Measurements from ENCODE around the gene ASCC1. TPM values are rescaled to one million over a fixed set of nuclear protein-coding genes. Genes with fewer than 3 reads are reported as not detected.
A peak's percentile ranks its signal among the peaks of the same experiment; 100 is the strongest.
"Not testable (repeated sequence)": the region's sequence is repeated elsewhere in the genome, so short reads cannot be mapped to it uniquely, and the experiment has no call there.

The ASCC1 gene
- total RNA-seq, 1 donor from 2014 or later = 21.4 TPM

GRCh38 chr10:72221278-72221677 lies 5.2 kb upstream of the ASCC1 start:
- Histone ChIP-seq H3K9ac (ENCODE audit: low read depth in 1 of 3, low read length in 3 of 3) (no peak overlapping the region), H3K9me3 (ENCODE audit: control insufficient read depth in 3 of 3, low read length in 3 of 3) (no peaks in the 10 kb centered on the region), H3K4me3 (ENCODE audit: low read length in 3 of 3) (no peak overlapping the region), H3K4me1 (ENCODE audit: control insufficient read depth in 3 of 3, insufficient read depth in 3 of 3, low read length in 3 of 3) (peaks cover 31 to 45% (median 33%) of the 10 kb centered on the region in 3 donors), H3K36me3 (ENCODE audit: control insufficient read depth in 3 of 3, insufficient read depth in 3 of 3, low read length in 3 of 3) (peaks cover 2 to 10% (median 6%) of the 10 kb centered on the region in 3 donors), H3K27me3 (ENCODE audit: control insufficient read depth in 3 of 3, insufficient read depth in 3 of 3, low read length in 3 of 3) (no peaks in the 10 kb centered on the region), H3K27ac (ENCODE audit: low read depth, low read length) (peak overlapping the region; percentile 30)

GRCh38 chr10:72220637-72221036 lies 4.6 kb upstream of the ASCC1 start:
- Histone ChIP-seq H3K4me3 (ENCODE audit: low read length in 3 of 3) (no peak overlapping the region), H3K27ac (ENCODE audit: low read depth, low read length) (peak overlapping the region; percentile 30), H3K4me1 (ENCODE audit: control insufficient read depth in 3 of 3, insufficient read depth in 3 of 3, low read length in 3 of 3) (peaks cover 31 to 45% (median 33%) of the 10 kb centered on the region in 3 donors), H3K36me3 (ENCODE audit: control insufficient read depth in 3 of 3, insufficient read depth in 3 of 3, low read length in 3 of 3) (peaks cover 2 to 10% (median 6%) of the 10 kb centered on the region in 3 donors), H3K27me3 (ENCODE audit: control insufficient read depth in 3 of 3, insufficient read depth in 3 of 3, low read length in 3 of 3) (no peaks in the 10 kb centered on the region), H3K9ac (ENCODE audit: low read depth in 1 of 3, low read length in 3 of 3) (no peak overlapping the region), H3K9me3 (ENCODE audit: control insufficient read depth in 3 of 3, low read length in 3 of 3) (no peaks in the 10 kb centered on the region)

GRCh38 chr10:72219235-72219814 lies 3.2 kb upstream of the ASCC1 start:
- H3K9ac ChIP-seq (ENCODE audit: low read depth in 1 of 3, low read length in 3 of 3) = peak overlapping the region; percentile 1 to 66 (median 23)

GRCh38 chr10:72218726-72219125 lies 2.6 kb upstream of the ASCC1 start:
- H3K4me1 ChIP-seq (ENCODE audit: control insufficient read depth in 3 of 3, insufficient read depth in 3 of 3, low read length in 3 of 3) = peaks cover 35 to 43% (median 42%) of the 10 kb centered on the region in 3 donors
- H3K36me3 ChIP-seq (ENCODE audit: control insufficient read depth in 3 of 3, insufficient read depth in 3 of 3, low read length in 3 of 3) = peaks cover 0 to 3% (median 3%) of the 10 kb centered on the region in 3 donors
- H3K27me3 ChIP-seq (ENCODE audit: control insufficient read depth in 3 of 3, insufficient read depth in 3 of 3, low read length in 3 of 3) = no peaks in the 10 kb centered on the region
- H3K9ac ChIP-seq (ENCODE audit: low read depth in 1 of 3, low read length in 3 of 3) = peak overlapping the region; percentile 1 to 66 (median 23)
- peak overlapping the region in 1 of 3 donors; percentile 55 for H3K4me3 ChIP-seq (ENCODE audit: low read length in 3 of 3)
- H3K9me3 ChIP-seq (ENCODE audit: control insufficient read depth in 3 of 3, low read length in 3 of 3) = no peaks in the 10 kb centered on the region
- peak overlapping the region; percentile 42 for H3K27ac ChIP-seq (ENCODE audit: low read depth, low read length)

More at GRCh38 chr10:72219235-72219814, 3.2 kb upstream of the ASCC1 start:
- Histone ChIP-seq H3K27ac (ENCODE audit: low read depth, low read length) (peak overlapping the region; percentile 42), H3K36me3 (ENCODE audit: control insufficient read depth in 3 of 3, insufficient read depth in 3 of 3, low read length in 3 of 3) (peaks cover 0 to 7% (median 3%) of the 10 kb centered on the region in 3 donors), H3K9me3 (ENCODE audit: control insufficient read depth in 3 of 3, low read length in 3 of 3) (no peaks in the 10 kb centered on the region), H3K4me1 (ENCODE audit: control insufficient read depth in 3 of 3, insufficient read depth in 3 of 3, low read length in 3 of 3) (peaks cover 38 to 45% (median 43%) of the 10 kb centered on the region in 3 donors), H3K4me3 (ENCODE audit: low read length in 3 of 3) (no peak overlapping the region), H3K27me3 (ENCODE audit: control insufficient read depth in 3 of 3, insufficient read depth in 3 of 3, low read length in 3 of 3) (no peaks in the 10 kb centered on the region)

- Histone ChIP-seq H3K27ac (ENCODE audit: low read depth, low read length) (peak overlapping the region; percentile 42), H3K9me3 (ENCODE audit: control insufficient read depth in 3 of 3, low read length in 3 of 3) (no peaks in the 10 kb centered on the region), H3K4me1 (ENCODE audit: control insufficient read depth in 3 of 3, insufficient read depth in 3 of 3, low read length in 3 of 3) (peaks cover 32 to 40% (median 38%) of the 10 kb centered on the region in 3 donors), H3K4me3 (ENCODE audit: low read length in 3 of 3) (peak overlapping the region in 1 of 3 donors; percentile 55), H3K9ac (ENCODE audit: low read depth in 1 of 3, low read length in 3 of 3) (peak overlapping the region; percentile 1 to 66 (median 10)), H3K36me3 (ENCODE audit: control insufficient read depth in 3 of 3, insufficient read depth in 3 of 3, low read length in 3 of 3) (peaks cover 0 to 3% (median 3%) of the 10 kb centered on the region in 3 donors), H3K27me3 (ENCODE audit: control insufficient read depth in 3 of 3, insufficient read depth in 3 of 3, low read length in 3 of 3) (no peaks in the 10 kb centered on the region)
These were observed 2.2 kb upstream of the ASCC1 start for GRCh38 chr10:72218325-72218724.

- H3K27ac ChIP-seq (ENCODE audit: low read depth, low read length); H3K4me3 ChIP-seq (ENCODE audit: low read length in 3 of 3); H3K9me3 ChIP-seq (ENCODE audit: control insufficient read depth in 3 of 3, low read length in 3 of 3); H3K9ac ChIP-seq (ENCODE audit: low read depth in 1 of 3, low read length in 3 of 3); H3K27me3 ChIP-seq (ENCODE audit: control insufficient read depth in 3 of 3, insufficient read depth in 3 of 3, low read length in 3 of 3): not testable (repeated sequence)
- H3K4me1 ChIP-seq (ENCODE audit: control insufficient read depth in 3 of 3, insufficient read depth in 3 of 3, low read length in 3 of 3) = peaks cover 5 to 16% (median 10%) of the 10 kb centered on the region in 3 donors
- peaks cover 4 to 13% (median 9%) of the 10 kb centered on the region in 3 donors for H3K36me3 ChIP-seq (ENCODE audit: control insufficient read depth in 3 of 3, insufficient read depth in 3 of 3, low read length in 3 of 3)
These were observed 4.2 kb downstream of the ASCC1 start for GRCh38 chr10:72211832-72212231.

GRCh38 chr10:72211381-72211780 lies 4.7 kb downstream of the ASCC1 start:
- not testable (repeated sequence) for H3K27me3 ChIP-seq (ENCODE audit: control insufficient read depth in 3 of 3, insufficient read depth in 3 of 3, low read length in 3 of 3); H3K9ac ChIP-seq (ENCODE audit: low read depth in 1 of 3, low read length in 3 of 3); H3K27ac ChIP-seq (ENCODE audit: low read depth, low read length); H3K9me3 ChIP-seq (ENCODE audit: control insufficient read depth in 3 of 3, low read length in 3 of 3); H3K4me3 ChIP-seq (ENCODE audit: low read length in 3 of 3)
- peaks cover 3 to 13% (median 7%) of the 10 kb centered on the region in 3 donors for H3K4me1 ChIP-seq (ENCODE audit: control insufficient read depth in 3 of 3, insufficient read depth in 3 of 3, low read length in 3 of 3)
- H3K36me3 ChIP-seq (ENCODE audit: control insufficient read depth in 3 of 3, insufficient read depth in 3 of 3, low read length in 3 of 3) = peaks cover 4 to 13% (median 12%) of the 10 kb centered on the region in 3 donors

- not testable (repeated sequence) for H3K4me3 ChIP-seq (ENCODE audit: low read length in 3 of 3); H3K9me3 ChIP-seq (ENCODE audit: control insufficient read depth in 3 of 3, low read length in 3 of 3); H3K27me3 ChIP-seq (ENCODE audit: control insufficient read depth in 3 of 3, insufficient read depth in 3 of 3, low read length in 3 of 3); H3K4me1 ChIP-seq (ENCODE audit: control insufficient read depth in 3 of 3, insufficient read depth in 3 of 3, low read length in 3 of 3); H3K9ac ChIP-seq (ENCODE audit: low read depth in 1 of 3, low read length in 3 of 3); H3K27ac ChIP-seq (ENCODE audit: low read depth, low read length)
- peaks cover 4 to 13% (median 13%) of the 10 kb centered on the region in 3 donors for H3K36me3 ChIP-seq (ENCODE audit: control insufficient read depth in 3 of 3, insufficient read depth in 3 of 3, low read length in 3 of 3)
These were observed 7.5 kb downstream of the ASCC1 start for GRCh38 chr10:72208526-72208925.

- Histone ChIP-seq H3K9ac (ENCODE audit: low read depth in 1 of 3, low read length in 3 of 3) (no peak overlapping the region), H3K4me3 (ENCODE audit: low read length in 3 of 3) (no peak overlapping the region), H3K27me3 (ENCODE audit: control insufficient read depth in 3 of 3, insufficient read depth in 3 of 3, low read length in 3 of 3) (no peaks in the 10 kb centered on the region), H3K27ac (ENCODE audit: low read depth, low read length) (no peak overlapping the region), H3K4me1 (ENCODE audit: control insufficient read depth in 3 of 3, insufficient read depth in 3 of 3, low read length in 3 of 3) (peaks cover 3 to 7% (median 3%) of the 10 kb centered on the region in 3 donors), H3K9me3 (ENCODE audit: control insufficient read depth in 3 of 3, low read length in 3 of 3) (no peaks in the 10 kb centered on the region), H3K36me3 (ENCODE audit: control insufficient read depth in 3 of 3, insufficient read depth in 3 of 3, low read length in 3 of 3) (peaks cover 4 to 20% (median 14%) of the 10 kb centered on the region in 3 donors)
These were observed 9.4 kb downstream of the ASCC1 start for GRCh38 chr10:72206511-72207229.

- Histone ChIP-seq H3K4me3 (ENCODE audit: low read length in 3 of 3) (no peak overlapping the region), H3K9me3 (ENCODE audit: control insufficient read depth in 3 of 3, low read length in 3 of 3) (no peaks in the 10 kb centered on the region), H3K27me3 (ENCODE audit: control insufficient read depth in 3 of 3, insufficient read depth in 3 of 3, low read length in 3 of 3) (no peaks in the 10 kb centered on the region), H3K27ac (ENCODE audit: low read depth, low read length) (peak overlapping the region; percentile 41), H3K4me1 (ENCODE audit: control insufficient read depth in 3 of 3, insufficient read depth in 3 of 3, low read length in 3 of 3) (peaks cover under 1 to 7% (median 3%) of the 10 kb centered on the region in 3 donors), H3K36me3 (ENCODE audit: control insufficient read depth in 3 of 3, insufficient read depth in 3 of 3, low read length in 3 of 3) (peaks cover 8 to 19% (median 12%) of the 10 kb centered on the region in 3 donors), H3K9ac (ENCODE audit: low read depth in 1 of 3, low read length in 3 of 3) (peak overlapping the region in 1 of 3 donors; percentile 3)
These were observed 11.4 kb downstream of the ASCC1 start for GRCh38 chr10:72204724-72205123.

All from skeletal muscle tissue (tissue), 4 donors.